Psoas muscle (tissue), 8 donors: ENCODE measurements around the gene WWOX. TPM values are rescaled to one million over a fixed set of nuclear protein-coding genes. Genes with fewer than 3 reads are reported as not detected.

Experiments used
- ATAC-seq, 4 donors: fragments of 200-7000 bp; cut with Tn5 transposase; one replicate each; pipeline ENCODE4 v1.9.1; 2020; ENCODE audit warnings: moderate library complexity in 3 of 4, mild to moderate bottlenecking in 2 of 4
- DNase-seq, 2 donors: peaks; one replicate each; pipeline ENCODE4 v3.0.0-alpha.2; 2020
- H3K27ac ChIP-seq: fragments of 200-600 bp; one replicate; pipeline ENCODE4 v1.8.0; 2022
- H3K27me3 ChIP-seq, 3 donors: fragments of 200-600 bp in 1 of 3; one replicate each; pipeline versions ENCODE4 v1.6.1 to v1.8.0; 2013 to 2022; ENCODE audit warnings: low read length in 2 of 3, mild to moderate bottlenecking in 2 of 3, moderate library complexity in 1 of 3; ENCODE audit not compliant: insufficient read depth in 3 of 3
- H3K36me3 ChIP-seq, 2 donors: fragments of 200-600 bp in 1 of 2; one replicate each; pipeline versions ENCODE4 v1.6.1 to v1.8.0; 2013 to 2022; ENCODE audit warnings: low read depth in 1 of 2, mild to moderate bottlenecking in 1 of 2, moderate library complexity in 1 of 2; ENCODE audit not compliant: insufficient read depth in 1 of 2
- H3K4me1 ChIP-seq: fragments of 200-600 bp; one replicate; pipeline ENCODE4 v1.8.0; 2022
- H3K4me3 ChIP-seq: fragments of 200-600 bp; one replicate; pipeline ENCODE4 v1.8.0; 2022; ENCODE audit warnings: mild to moderate bottlenecking
- H3K9me3 ChIP-seq: fragments of 200-600 bp; one replicate; pipeline ENCODE4 v1.8.0; 2022
- WGBS, 3 donors: extraction: QIAGEN DNeasy Blood & Tissue Kit; methylation state at CpG; one replicate each; pipeline versions ENCODE4 v1.1.6 to v1.1.7; 2013; 5-methylcytosine and 5-hydroxymethylcytosine counted together
- intact Hi-C, 2 donors: fragments of 100-400 bp; cut with DNase I; formaldehyde crosslinking; loops; one replicate each; pipeline versions ENCODE4 v1.11.0 to v1.14.2; 2022
- polyA plus RNA-seq, 3 donors: library from polyadenylated mRNA; stranded (reverse); fragments of 200-250 nt; gene quantifications; one replicate each; pipeline ENCODE4 v1.2.3, GENCODE V29; 2013
- total RNA-seq, 4 donors: library from RNA; stranded (reverse); fragmentation: NEBNext Ultra II Directional in 2 of 4; extraction: Animal tissue kit (Norgen Biotek cat#: 25700) in 2 of 4; gene quantifications; one replicate each; pipeline versions ENCODE4 v1.2.1 to v1.2.4, GENCODE V29; 2021 to 2023
- TF ChIP-seq, protein P1 (sequence below): fragments of 200-600 bp; IDR thresholded peaks from one replicate; pipeline ENCODE4 v1.8.0; 2022; ENCODE audit warnings: antibody characterized with exemption
- donor health status: healthy with polysubstance abuse.
- donor health status: DM: no; HTN: no; CAD: no; lungs with moderate emphysema.
- donor health status: Bipolar disorder and iron deficiency.
- donor health status: healthy.
- donor health status: DM: yes; HTN: yes; CAD: no.
- donor health status: DM: no; HTN: no; CAD: no.
- donor health status: DM: no; HTN: no; CAD: no.
- donor health status: DM: yes; HTN: yes; CAD: no.

WWOX gene
- total and polyA plus RNA-seq, 7 donors = 3.1 to 6.6 (median 5.0) TPM

DNA sequence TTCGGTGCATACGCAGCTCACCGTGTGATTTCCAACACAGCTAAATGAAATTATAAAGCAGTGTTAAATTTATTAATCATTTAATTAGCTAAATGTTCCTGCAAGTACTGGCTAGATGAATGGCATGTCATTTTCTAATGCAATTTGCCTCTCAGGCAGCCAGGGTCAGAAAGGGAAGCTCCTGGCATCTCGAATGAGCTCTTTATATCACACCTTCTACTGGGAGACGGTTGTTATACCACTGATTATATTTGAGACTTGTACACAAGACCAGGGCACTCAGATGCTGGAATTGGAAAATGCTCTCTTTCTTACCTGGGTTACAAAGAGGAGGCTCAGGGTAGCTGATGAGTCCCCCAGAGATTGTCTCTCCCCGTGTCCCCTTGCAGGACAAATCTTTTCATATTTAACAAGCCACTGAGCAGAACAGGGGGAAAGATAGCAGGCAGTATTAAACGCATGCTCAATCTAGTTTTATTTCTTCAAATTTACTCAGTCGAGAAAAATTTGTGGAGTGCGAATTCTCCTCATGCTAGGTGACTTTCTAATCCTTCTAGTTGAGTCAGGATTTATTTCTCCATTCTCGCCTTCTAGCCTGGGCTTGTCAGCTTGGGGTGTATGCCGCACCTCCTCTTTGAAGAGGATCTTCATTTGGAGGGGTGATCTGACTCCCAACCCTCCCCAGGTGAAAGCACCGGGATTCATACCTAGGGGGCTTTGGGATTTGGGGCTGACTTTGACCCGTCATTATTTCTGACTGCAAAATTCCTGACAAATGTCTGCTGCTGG is 1060.0 kb downstream of the WWOX start:
- intact Hi-C loops = no loop called here
- DNase-seq = no peak
- Histone ChIP-seq H3K27ac (no peak overlapping the region), H3K27me3 (no peaks in the 10 kb centered on the region), H3K36me3 (no peaks in the 10 kb centered on the region), H3K4me3 (no peak overlapping the region), H3K4me1 (no peaks in the 10 kb centered on the region), H3K9me3 (no peaks in the 10 kb centered on the region)
- TF ChIP-seq, protein P1, sequence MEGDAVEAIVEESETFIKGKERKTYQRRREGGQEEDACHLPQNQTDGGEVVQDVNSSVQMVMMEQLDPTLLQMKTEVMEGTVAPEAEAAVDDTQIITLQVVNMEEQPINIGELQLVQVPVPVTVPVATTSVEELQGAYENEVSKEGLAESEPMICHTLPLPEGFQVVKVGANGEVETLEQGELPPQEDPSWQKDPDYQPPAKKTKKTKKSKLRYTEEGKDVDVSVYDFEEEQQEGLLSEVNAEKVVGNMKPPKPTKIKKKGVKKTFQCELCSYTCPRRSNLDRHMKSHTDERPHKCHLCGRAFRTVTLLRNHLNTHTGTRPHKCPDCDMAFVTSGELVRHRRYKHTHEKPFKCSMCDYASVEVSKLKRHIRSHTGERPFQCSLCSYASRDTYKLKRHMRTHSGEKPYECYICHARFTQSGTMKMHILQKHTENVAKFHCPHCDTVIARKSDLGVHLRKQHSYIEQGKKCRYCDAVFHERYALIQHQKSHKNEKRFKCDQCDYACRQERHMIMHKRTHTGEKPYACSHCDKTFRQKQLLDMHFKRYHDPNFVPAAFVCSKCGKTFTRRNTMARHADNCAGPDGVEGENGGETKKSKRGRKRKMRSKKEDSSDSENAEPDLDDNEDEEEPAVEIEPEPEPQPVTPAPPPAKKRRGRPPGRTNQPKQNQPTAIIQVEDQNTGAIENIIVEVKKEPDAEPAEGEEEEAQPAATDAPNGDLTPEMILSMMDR = no peak
- no peak for ATAC-seq
- WGBS, 3 donors = 90 to 93% (median 91%) methylated on average over 13 of the region's 13 CpGs

DNA sequence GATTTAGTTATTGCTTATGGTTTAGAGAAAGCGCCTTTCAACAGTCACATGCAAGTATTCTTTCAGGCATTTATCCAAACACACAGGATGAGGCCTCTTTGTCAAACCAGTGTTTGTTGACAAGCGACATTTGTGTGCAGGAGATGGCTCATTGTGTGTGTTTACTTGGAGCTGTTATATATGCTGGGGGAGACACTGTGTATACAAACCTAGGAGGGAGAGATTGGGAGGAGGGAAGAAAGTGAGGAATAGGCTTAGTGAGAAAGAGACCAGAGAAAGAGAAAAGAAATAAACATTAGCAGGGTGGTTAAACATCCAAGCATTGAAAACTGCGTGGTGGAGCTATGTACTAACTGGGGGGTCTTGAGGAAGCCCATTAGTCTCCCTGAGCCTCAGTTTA is 1063.5 kb downstream of the WWOX start:
- Histone ChIP-seq H3K4me3 (no peak overlapping the region), H3K9me3 (no peaks in the 10 kb centered on the region), H3K27me3 (no peaks in the 10 kb centered on the region), H3K36me3 (no peaks in the 10 kb centered on the region), H3K27ac (no peak overlapping the region), H3K4me1 (no peaks in the 10 kb centered on the region)
- DNase-seq (no peak), ATAC-seq (no peak)
- intact Hi-C loops = no loop called here
- TF ChIP-seq, protein P1 = no peak
- WGBS, 3 donors = 94 to 97% (median 95%) methylated on average over 3 of the region's 3 CpGs

DNA sequence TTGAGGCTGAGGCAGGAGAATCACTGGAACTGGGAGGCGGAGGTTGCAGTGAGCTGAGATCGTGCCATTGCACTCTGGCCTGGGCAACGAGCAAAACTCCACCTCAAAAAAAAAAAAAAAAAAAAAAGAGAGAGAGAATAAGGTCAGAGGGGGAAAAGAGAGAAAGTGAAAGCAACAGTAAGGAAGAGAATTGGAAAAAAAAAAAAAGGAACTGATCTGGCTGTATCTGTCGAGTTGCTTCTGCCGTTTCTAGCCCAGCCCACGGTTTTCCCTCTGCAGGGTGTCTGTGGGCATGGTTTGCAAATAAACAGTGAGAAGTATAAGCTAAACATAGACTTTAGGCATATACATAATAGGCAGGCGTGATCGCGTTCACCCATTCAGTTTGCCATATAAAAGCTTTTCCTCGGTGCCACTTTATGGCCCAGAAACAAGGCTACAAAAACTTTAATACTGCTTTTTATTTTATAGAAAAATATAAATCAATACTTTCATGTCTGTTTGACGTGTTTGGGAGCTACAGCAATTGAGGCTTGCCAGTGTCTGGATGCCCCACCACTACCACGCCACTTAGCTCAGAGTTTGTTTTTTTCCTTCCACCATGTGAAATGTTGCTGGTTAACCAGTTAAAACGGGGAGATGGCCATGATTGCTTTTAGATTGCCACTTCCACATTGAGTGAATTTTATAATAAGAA is 1064.4 kb downstream of the WWOX start:
- WGBS, 3 donors = 68 to 75% (median 70%) methylated on average over 13 of the region's 13 CpGs
- Histone ChIP-seq H3K27me3 (no peaks in the 10 kb centered on the region), H3K27ac (no peak overlapping the region), H3K9me3 (no peaks in the 10 kb centered on the region), H3K36me3 (no peaks in the 10 kb centered on the region), H3K4me3 (no peak overlapping the region), H3K4me1 (no peaks in the 10 kb centered on the region)
- TF ChIP-seq, protein P1 = no peak
- DNase-seq (no peak), ATAC-seq (no peak)
- intact Hi-C loops = no loop called here

DNA sequence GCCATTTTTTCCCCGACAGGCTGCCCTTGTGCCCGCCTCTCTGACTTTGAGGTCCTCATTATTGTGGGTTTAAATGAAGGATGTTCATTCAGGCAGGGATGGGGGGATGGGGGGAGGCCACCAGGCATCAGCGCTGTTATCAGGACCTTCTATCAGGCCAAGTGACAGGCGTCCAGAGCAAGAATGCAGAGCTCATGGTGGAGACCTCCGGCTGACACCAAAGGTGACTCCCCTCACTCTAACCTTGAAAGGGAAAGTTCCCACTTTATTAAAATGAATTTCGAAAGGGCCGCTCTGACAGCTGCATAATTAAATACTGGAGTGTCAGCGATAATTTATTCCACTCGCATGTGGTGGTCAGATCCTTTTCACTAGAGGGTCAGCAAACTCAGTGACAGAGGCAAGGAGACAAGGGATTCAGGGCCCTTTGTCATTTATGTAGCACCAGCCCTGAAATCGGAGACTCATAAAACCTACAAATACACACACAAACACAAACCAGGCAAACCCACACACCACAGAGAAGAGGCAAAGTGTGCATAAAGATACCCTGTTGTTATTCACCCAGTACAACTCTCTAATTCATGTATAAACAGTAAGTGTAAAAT is 1065.0 kb downstream of the WWOX start:
- Histone ChIP-seq H3K9me3 (no peaks in the 10 kb centered on the region), H3K4me1 (no peaks in the 10 kb centered on the region), H3K27ac (no peak overlapping the region), H3K4me3 (no peak overlapping the region), H3K36me3 (no peaks in the 10 kb centered on the region), H3K27me3 (no peaks in the 10 kb centered on the region)
- 88 to 94% (median 90%) methylated on average over 10 of the region's 10 CpGs for WGBS, 3 donors
- TF ChIP-seq, protein P1 = no peak
- intact Hi-C loops = no loop called here
- no peak for DNase-seq
- ATAC-seq = no peak
